ENCODE results near the gene VPS37B.

Gene VPS37B

DNA sequence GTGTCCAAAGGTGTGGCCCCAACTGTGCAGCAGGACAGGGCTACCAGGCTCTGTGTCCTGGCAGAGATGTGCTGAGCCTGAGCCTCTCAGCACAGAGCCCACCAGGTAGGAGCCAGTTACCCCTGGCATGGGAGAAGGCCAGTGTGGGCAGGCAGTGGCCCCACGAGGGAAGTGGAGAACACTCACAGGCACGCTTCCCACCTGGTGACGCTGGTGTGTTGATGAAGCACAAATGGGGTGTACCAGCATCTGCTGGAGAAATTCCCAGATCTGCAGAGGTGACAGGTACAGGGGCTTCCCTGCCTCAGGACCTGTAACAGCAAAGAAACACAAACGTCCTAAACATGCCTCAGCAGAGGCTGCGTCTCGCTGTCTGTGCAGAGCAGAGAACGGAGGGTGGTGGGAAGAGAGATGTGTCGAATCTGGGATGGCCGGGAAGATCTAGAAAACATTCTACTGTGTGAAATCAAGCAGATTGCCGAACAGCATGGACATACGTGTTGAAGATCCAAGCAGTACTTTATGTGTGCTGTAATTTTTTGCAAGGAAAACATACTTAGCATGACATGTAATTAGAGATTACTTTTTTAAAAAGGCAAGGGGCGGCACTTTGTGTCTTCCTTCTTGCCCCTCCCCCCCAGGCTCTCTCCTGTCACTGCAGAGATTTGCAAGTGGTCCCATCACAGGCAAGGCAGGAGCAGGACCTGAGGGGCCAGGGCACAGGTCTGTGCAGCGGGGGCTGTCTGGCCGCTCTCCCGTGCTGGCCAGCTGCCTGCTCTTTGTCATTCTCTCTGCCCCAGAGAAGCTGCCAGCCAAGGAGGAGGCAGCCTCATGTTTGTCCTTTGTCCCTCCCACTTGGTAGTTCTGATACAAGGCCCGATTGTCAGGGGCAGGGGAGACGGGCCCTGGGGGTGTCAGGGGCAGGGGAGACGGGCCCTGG, 43.3 kb downstream of the VPS37B start:
- peak; percentile 93 for DNase-seq (ENCODE audit: low spot score)

- DNase-seq (ENCODE audit: low spot score), result no peak
These were observed 44.1 kb downstream of the VPS37B start for GRCh38 chr12:122851820-122852219.

GRCh38 chr12:122850695-122851350, 45.1 kb downstream of the VPS37B start:
- DNase-seq (ENCODE audit: low spot score), result no peak

GRCh38 chr12:122850048-122850445, 45.9 kb downstream of the VPS37B start:
- no peak for DNase-seq (ENCODE audit: low spot score)

- peak; percentile 86 for DNase-seq (ENCODE audit: low spot score)
These were observed 46.4 kb downstream of the VPS37B start for GRCh38 chr12:122849352-122850047.

- no peak for DNase-seq (ENCODE audit: low spot score)
These were observed 47.2 kb downstream of the VPS37B start for GRCh38 chr12:122848471-122849351.

DNA sequence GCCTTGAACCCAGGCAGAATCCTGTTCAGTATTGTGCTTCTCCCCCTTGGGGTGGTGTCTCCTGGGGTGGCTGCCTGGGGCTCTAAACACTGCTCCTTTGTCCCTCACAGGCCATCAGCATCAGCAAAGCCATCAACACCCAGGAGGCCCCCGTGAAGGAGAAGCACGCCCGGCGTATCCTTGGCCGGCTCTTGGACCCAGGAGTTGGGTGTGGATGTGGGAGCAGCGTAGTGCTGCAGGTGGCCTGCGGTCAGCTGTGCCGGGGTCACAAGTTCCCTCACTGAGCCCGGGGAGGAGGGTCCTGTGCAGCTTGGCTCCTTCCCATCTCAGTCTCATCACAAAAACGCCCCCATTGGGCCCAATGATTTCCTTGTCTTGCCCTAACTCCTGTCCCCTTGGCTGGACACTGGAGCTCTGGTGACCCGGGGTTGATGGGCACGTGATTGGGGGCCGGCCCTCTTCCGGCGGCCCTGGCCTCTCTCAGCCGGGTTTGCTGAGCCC, 48.0 kb downstream of the VPS37B start:
- peak; percentile 89 for DNase-seq (ENCODE audit: low spot score)

GRCh38 chr12:122847516-122847836, 48.4 kb downstream of the VPS37B start:
- DNase-seq (ENCODE audit: low spot score), result no peak

DNA sequence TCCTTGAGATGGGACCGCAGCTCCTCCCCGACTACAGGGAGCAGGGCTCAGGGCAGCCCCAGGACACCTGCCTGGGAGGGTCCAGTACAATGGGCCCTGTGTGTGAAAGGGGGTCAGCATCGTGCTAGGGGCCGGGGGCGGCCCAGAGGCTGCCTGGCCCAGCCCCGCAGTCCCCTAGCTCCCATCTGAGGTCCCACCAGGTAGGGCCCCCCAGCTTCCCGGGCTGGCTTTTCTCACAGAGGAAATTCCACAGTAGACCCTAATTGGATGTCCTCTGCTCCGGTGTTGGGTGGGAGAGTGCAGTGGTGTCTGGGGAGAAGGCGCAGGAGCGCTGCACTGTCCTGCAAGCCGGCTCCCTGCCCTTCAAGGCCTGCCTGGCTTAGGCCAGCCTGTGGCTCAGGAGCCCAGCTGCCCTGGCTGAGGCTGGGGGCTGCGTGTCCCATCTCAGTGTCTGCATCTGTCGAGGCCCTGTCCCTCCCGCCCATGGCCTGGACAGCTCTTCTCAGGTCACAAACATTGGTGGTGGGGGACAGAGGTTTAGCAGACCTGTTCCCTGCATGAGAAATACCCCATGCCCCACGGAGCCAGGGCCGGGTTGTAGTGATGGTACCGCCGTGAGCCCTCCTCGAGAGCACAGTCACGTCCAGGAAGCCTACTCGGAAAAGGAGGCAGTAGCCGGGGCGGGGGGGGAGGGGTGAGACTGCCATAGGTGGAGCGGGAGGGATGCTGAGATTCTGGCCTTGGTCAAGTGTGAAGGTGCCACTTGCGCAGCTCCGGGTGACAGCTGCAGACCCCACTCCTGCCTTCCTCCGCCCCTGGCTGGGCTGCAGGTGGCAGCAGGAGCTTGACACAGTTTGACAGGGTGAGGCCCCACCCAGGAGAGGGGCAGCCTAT, 49.1 kb downstream of the VPS37B start:
- peak; percentile 17 for DNase-seq (ENCODE audit: low spot score)

GRCh38 chr12:122845865-122846621, 49.9 kb downstream of the VPS37B start:
- DNase-seq (ENCODE audit: low spot score), result peak; percentile 20

DNA sequence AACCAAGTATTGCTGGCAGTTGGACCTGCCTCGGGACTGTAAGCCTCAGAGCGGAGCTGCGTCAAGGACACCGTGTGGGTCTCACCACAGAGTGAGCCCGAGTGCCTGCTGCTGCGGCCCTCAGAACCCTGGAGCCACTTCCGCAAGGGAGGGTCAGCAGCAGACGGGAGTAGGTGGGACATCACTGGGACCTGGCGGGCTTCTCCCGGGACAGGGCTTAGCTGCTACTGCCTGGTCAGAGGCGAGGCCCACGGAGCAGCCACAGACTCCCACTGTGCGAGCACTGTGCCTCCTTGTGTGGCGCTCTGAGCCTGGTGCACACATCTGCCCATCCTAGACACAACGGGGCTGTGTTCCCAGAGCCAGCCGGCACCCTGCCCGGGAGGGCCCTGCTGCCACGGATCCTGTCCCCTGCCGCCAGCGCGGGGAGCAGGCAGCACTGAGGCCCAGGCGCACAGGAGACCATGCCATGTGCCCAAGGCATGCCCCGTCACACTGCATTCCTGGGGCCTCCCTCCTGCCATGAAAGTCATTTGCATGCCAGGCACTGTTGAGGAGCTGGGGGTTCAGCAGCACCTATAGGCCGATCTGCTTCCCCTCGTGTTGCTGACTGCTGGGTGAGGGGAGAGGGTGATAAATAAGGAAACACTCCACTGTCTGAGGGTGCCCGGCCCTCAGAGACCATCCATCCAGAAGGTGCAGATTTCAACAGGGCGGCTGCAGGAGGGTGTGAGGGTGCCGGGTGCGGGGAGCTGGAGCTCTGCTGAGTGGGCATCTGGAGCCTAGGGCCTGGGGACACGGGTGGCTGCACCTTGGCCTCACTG, 50.7 kb downstream of the VPS37B start:
- DNase-seq (ENCODE audit: low spot score), result peak; percentile 99

- DNase-seq (ENCODE audit: low spot score), result peak; percentile 71
These were observed 51.5 kb downstream of the VPS37B start for GRCh38 chr12:122844366-122844971.

- DNase-seq (ENCODE audit: low spot score), result peak; percentile 20
These were observed 52.5 kb downstream of the VPS37B start for GRCh38 chr12:122843455-122843854.

DNA sequence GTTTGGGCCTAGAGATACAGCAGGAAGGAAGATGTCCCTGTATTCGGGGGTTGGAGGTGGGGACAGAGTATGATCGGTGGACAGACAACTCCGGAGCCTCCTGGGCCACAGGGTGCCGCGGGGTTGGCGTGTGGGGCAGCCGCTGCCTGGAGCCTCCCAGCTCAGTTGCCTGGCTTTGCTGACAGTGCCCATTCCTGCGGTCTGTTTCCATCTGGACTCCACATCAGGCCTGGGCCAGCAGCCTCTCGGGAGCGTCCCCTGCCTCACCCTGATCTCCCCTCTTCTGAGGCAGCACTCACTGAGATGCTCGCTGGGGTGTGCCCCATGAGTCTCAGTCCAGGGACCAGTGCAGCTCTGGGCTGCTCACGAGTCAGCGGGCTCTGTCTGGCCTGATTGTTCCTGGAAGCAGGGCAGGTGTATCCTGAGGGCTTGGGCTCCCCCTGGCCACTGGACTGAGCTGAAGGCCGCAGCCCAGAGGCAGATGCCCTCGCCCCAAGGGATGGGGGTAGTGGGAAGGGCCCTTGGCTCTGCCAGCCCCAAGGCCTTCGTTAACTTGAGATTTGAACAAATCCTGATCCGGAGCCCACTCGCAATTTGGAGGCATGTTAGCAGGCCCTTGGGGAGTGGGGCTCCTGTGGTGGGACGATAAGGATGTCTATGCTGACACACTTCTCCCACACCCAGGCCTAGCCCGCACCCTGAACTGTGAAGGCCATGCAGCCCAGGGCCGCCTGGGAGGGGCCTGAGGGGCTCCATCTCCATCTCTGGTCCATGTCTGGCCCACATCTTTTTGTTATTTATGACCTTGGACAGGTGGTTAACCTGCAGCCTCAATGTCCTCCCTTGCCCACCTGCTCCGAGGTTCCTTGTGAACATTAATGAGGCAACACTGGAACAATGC, 53.2 kb downstream of the VPS37B start:
- DNase-seq (ENCODE audit: low spot score), result peak; percentile 12

DNA sequence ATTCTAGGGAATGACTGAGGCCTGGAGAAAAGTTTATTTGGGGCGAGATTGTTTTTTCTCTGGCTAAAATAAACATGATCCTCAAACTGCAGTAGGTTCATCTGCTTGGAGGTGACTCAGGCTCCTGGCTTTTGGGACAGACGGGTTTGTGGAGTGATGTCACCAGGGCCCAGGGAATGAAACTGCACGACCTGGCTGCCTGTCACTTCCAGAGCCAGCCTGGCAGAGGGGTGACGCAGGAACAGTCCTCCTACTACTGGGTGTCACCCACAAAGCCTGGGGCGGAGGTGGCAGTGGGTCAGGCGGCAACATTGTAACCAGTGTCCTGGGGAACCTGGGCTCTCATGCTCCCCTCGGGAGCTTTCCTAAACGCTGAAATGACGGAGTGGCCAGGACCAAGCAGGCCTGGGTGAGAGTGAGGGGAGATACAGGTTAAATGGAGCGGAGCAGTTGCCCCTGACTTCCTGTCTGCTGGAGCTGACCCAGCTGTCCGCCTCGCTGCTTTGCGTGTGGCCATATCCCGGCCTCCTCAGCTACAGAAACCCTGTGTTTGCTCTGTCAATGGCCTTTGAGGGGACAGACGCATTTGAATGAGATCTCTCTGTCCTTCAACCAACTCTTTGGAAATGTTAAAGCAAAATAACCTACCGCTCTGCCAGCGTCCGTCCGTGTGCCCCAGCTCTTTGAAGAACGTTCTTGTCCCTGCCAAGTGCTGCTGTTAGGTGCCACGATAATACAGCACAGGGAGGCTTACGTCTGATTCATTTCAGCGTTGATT, 54.2 kb downstream of the VPS37B start:
- DNase-seq (ENCODE audit: low spot score), result peak; percentile 86

Data from globus pallidus (tissue), 1 donor.